Right kidney (tissue), 9 donors: ENCODE results near the gene MRPL40.

Source experiments
- DNase-seq: peaks from one replicate; pipeline ENCODE4 v3.0.0-alpha.2; 2016
- long read RNA-seq, 8 donors: transcript quantifications; one replicate each; lab custom pipeline, GENCODE V29; 2026

MRPL40 gene
- long read RNA-seq, donor 1, transcript MRPL40-202 (4 exons, 954 nt) = minor isoform, 6 of 66 reads
- long read RNA-seq, donor 1, transcript MRPL40-201 (4 exons, 1,387 nt) = major isoform, 59 of 66 reads
- long read RNA-seq, donor 1, partial matches to known transcripts = 0 of 66 reads
- long read RNA-seq, donor 1, other reads (novel, unspliced or antisense) = 0 of 66 reads
- long read RNA-seq, donor 2, transcript MRPL40-201 (4 exons, 1,387 nt) = major isoform, 43 of 45 reads
- long read RNA-seq, donor 2, partial matches to known transcripts = 0 of 45 reads
- long read RNA-seq, donor 2, other reads (novel, unspliced or antisense) = 0 of 45 reads
- long read RNA-seq, donor 3, transcript MRPL40-201 (4 exons, 1,387 nt) = major isoform, 19 of 20 reads
- long read RNA-seq, donor 3, partial matches to known transcripts = 0 of 20 reads
- long read RNA-seq, donor 3, other reads (novel, unspliced or antisense) = 0 of 20 reads
- long read RNA-seq, donor 4, transcript MRPL40-201 (4 exons, 1,387 nt) = major isoform, 39 of 42 reads
- long read RNA-seq, donor 4, partial matches to known transcripts = 0 of 42 reads
- long read RNA-seq, donor 4, other reads (novel, unspliced or antisense) = 0 of 42 reads
- long read RNA-seq, donor 5, transcript MRPL40-201 (4 exons, 1,387 nt) = major isoform, 49 of 52 reads
- long read RNA-seq, donor 5, partial matches to known transcripts = 0 of 52 reads
- long read RNA-seq, donor 5, other reads (novel, unspliced or antisense) = 0 of 52 reads
- long read RNA-seq, donor 6, transcript MRPL40-201 (4 exons, 1,387 nt) = major isoform, 47 of 109 reads
- long read RNA-seq, donor 6, partial matches to known transcripts = 34 of 109 reads
- long read RNA-seq, donor 6, other reads (novel, unspliced or antisense) = 23 of 109 reads
- long read RNA-seq, donor 7, transcript MRPL40-201 (4 exons, 1,387 nt) = major isoform, 59 of 65 reads
- long read RNA-seq, donor 7, partial matches to known transcripts = 0 of 65 reads
- long read RNA-seq, donor 7, other reads (novel, unspliced or antisense) = 0 of 65 reads
- long read RNA-seq, donor 8, transcript MRPL40-201 (4 exons, 1,387 nt) = major isoform, 40 of 43 reads
- long read RNA-seq, donor 8, partial matches to known transcripts = 0 of 43 reads
- long read RNA-seq, donor 8, other reads (novel, unspliced or antisense) = 0 of 43 reads

DNA sequence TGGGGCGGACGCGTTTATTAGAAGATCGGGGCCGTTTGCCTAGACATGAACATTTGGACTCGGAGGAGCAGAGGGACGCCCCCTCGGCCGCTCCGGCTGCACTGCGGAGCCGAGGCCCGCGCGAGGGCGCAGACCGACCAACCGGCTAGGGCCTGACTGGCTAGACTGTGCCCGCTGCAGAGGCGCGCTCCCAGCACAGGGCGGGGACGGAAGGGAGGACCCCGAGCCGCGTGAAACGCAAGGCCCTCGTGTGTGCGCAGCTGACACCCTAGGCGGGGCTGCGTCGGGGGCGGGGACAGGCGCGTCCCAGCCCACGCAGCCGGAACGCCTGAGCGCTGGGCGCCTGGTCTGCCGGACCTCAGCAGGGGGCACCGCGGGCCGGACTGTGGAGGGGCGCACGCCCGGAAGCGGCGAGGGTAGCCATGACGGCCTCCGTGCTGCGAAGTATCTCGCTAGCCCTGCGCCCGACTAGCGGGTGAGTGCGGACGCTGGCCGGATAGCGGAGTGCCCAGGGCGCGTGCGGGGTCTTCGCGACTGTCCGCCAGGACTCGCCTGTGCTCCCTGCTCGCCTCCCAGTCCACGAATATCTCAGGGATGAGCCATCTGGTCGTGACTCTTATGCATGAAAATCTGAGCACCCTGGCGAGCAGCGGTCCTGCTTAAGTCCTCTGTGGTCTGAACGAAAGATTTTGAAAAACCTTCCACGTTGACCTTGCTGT is at the start of gene MRPL40:
Gene MRPL40, plus strand, starts transcription at position 413 of the 719 bp plus-strand sequence. Its CDS starts 10 bp downstream, at position 423.
- peak; percentile 96 for DNase-seq

DNA sequence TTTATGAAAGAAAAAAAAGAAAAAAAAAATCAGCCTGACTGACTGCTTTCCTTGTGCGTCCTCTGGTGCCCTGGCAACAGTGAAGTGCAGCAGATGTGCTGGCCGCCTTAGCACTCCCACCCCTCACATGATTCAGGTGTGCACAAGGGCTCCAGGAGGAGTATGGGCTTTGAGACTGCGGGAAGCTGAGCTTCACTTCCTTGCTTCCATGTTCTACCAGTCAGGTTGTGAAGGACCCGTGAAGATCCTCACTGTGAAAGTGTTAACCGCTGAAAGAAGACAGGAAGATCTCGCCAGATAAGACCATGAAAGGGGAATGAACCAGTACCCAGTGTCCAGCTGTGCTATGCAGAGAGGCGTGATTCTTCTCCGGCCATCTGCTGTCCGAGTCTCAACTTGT is 49.1 kb upstream of the MRPL40 start:
- no peak for DNase-seq

DNA sequence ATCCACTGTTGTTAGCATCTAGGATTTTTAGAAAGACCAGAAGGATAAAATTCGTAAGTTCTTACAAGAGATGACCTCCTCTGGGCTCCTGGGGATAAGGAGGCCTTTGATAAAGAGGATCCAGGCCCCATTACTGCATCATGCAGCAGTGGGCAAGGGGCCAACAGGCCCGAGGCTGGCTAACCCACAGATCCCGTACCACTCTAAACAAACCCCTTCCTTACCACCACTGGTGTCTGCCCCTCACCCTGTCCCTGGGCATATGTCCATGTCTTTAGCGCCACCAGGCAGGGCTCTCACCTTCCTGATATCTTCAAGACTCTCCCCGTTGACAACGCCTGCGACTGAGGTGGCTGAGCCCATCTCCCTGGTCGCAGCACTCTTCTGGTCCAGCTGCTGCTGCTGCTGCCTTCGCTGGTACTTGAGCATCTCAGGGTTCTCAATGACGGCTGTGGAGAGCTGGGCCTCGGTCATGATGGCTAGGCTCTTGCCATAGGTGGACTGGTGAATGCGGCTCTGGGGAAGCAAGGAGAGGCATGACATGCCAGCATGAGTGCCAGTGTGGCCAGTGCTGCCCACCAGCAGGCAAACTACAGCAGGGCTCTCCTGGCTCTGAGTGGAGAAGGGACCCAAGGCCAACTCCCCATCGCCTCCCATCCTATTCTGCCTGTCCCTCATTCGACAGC is 47.0 kb upstream of the MRPL40 start:
- DNase-seq = no peak

- no peak for DNase-seq
These were observed 46.1 kb upstream of the MRPL40 start for GRCh38 chr22:19386248-19386647.

DNA sequence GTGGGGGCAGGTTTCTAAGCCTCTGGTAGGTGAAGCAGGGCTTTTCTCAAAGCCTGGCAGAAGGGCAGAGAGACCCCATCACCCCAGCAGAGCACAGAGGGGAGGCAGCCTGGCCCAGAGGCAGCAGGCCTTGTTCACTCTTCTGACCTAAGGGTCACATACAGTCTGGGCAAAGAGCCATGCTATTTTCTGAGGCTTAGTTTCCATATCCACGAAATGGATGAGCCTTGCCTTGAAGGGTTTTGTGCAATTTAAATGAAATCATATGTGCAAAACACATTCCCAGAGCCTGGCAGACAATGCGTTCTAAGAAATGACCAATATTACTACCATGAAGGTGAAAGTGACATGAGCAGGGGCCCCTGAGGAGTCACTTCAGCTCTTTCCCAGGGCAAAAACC is 45.3 kb upstream of the MRPL40 start:
- DNase-seq = no peak

DNA sequence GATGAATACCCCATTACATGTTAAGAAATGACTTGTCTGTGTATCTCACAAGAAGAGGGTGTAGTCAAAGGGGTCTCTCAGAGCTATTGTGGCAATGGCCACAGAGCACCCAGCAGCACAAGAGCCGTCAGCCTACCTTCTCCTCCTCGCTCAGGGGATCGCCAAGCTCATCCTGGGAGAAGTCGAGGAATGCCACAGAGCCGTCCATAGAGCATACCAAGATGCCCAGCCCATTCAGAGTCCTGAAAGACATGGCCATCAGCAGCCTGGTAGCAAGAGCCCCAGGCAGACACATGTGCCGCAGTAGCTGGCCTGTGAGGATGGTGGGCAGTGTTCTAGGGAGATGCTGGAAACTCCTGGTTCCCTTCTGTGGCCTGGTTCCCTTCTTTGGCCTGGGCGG is 44.8 kb upstream of the MRPL40 start:
- no peak for DNase-seq

DNA sequence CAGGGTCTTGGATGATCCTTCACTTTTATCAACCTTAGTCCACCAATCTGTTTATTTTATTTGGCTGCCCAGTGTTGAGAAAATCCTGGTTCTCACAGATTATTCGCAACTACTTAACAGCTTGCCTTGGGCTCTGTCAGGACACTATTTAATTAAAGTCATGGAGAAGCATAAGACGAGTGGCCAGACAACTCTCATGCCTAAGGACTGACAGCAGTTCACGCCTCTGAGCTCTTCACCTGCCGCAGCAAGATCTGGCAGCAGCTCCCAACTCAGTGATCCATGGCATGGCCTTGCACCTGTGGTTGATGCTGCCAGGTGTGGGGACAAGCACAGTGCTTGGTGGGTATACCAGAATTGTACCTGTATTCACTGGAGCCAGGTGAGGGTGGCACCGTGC is 38.6 kb upstream of the MRPL40 start:
- DNase-seq = no peak

DNA sequence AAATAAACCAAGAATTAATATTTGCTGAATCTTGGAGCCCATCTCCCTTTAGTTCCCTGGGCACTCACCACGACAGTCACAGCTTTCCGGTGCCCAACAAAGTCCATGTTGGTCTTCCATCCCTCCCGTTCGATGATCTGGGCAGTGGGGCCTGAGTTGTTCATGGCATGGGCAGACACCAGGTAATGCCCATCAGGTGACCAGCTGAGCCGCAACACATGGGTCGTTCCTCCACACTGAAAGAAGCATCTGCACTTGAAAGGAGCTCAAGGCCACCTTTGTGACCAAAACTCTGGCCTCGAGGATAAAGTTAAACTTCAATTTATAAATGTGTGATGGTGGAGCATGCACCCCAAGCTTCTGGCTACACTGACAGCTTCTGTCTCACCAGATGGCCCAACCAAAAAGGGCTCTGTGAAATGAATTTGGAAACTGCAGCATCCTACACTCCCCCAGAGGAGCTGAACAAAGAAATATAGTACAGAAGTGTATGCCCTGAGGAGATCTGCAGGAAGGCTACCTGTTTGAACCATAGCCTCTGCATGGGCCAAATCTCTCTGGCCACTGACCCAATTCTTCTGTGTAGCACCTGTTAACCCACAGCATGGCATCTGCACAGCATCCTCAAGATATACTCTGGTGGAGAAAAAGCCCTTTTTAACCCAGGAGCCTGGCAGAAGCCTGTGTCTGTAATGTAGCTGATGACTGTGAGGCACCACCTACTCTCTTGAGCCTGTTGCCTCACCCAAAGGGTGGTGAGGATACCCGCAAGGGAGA is 37.9 kb upstream of the MRPL40 start:
- no peak for DNase-seq

DNA sequence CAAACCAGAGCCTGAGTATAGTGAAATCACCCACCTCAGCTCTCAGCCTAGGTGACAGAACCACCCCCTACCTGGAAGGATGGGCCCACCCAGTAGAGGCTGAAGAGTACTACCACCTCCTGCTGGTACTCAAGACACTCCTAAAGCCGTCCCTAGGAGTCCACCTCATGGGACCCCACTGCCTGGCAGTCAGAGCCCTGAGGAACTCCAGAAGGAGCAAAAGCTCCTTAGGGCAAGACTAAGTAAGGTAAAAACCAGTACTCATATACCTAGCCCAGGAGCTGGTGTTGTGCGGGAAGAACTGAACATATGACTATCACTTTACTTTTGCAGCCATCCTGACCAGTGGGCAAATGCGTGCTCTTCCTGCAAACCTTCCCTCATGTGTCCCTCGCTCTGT is 37.1 kb upstream of the MRPL40 start:
- no peak for DNase-seq

GRCh38 chr22:19396561-19396933 is 35.8 kb upstream of the MRPL40 start:
- no peak for DNase-seq

GRCh38 chr22:19396934-19397733 is 35.2 kb upstream of the MRPL40 start:
- no peak for DNase-seq

- no peak for DNase-seq
These were observed 34.6 kb upstream of the MRPL40 start for GRCh38 chr22:19397734-19398104.

DNA sequence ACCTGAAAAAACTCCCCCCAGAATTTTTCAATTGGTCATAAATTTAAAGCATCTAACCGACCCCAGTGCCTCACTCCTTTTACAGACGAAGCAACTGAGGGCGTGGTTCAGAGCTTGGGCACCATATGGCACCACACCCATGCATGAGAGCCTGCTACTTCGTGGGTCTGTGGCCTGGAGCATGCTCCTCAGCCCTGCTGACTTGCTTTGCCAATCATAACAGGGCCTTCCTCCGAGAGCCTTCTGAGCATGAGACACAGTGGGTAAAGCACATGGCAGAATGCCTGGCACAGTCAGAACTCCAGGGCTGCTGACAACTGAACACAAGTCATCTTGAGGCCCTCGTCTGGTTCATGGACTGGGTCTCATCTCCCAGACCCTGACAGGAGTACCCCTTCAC is 34.1 kb upstream of the MRPL40 start:
- no peak for DNase-seq

- no peak for DNase-seq
These were observed 33.7 kb upstream of the MRPL40 start for GRCh38 chr22:19398652-19399051.

DNA sequence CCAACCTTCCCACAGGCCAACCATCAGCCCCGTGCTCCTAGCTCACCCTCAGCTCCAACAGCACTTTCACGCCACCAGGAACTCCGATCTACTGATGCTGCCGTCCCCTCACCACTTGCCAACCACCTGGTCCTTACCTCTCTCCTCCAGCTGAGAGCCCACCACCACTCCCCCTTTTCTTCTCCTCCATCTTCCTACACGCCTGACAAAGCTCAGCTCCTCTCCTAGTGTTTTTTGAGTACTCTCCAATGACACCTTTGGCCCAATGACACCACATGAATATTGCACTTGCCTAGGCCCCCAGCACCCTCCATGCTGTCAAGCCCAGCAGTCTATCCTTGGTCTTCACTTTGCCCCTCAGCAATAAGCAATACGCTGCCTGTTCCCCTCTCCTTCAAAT is 31.5 kb upstream of the MRPL40 start:
- no peak for DNase-seq

GRCh38 chr22:19401483-19401882 is 30.9 kb upstream of the MRPL40 start:
- no peak for DNase-seq

DNA sequence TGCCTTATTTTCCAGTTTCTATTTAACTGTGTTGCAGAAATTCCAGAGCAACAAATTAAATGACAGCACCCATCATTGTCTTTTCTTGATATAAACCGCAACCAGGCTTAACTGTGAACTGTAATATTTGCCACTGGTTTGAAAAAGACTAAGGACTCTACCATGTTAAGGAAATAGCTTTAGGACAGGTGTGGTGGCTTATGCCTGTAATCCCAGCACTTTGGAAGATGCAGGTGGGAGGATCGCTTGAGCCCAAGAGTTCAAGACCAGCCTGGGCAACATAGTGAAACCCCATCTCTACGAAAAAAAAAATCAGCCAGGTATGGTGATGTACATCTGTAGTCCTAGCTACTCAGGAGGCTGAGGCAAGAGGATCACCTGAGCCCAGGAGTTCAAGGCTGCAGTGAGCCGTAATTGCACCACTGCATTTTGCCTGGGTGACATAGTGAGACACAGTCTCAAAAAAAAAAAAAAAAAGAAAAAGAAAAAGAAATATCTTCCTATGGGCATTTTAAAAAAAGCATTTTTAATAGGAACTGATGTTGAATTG is 29.6 kb upstream of the MRPL40 start:
- no peak for DNase-seq

GRCh38 chr22:19404676-19405075 is 27.7 kb upstream of the MRPL40 start:
- DNase-seq = no peak

DNA sequence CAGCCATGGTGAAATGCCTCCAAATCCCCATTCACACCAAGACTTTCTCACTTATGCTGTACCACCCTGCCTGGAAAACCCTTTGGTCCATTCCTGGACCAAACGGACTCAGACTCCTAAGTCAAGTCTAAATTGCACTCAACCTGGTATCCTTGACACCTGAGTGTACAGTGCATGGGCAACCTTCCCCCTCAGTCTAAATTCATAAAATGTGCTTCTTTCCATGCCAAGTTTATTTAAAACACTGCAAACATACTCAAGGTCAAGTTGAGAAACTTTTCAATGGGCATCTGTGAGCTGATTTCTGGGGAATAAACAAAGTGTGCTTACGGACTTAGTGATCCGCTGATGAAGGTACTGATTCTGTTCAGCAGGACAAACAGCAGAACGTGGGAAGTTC is 27.2 kb upstream of the MRPL40 start:
- no peak for DNase-seq

DNA sequence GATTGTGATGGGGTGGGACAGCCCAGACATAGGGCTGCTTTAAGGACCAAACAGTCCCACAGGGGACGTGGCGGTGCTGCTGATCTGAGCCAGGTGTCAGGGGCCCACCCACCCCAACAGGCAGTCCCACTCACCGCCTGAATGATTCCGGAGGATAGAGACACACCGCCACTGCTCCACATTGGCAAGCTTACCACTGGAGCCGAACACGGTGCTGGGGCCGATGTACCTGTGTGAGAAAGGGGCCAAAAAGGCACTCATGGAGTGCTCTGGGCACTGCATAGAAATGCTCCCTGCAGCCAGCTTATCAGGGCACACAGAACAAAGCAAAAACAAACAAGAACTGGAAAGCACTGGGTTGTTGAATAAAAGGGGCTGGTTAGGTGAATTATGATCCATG is 26.7 kb upstream of the MRPL40 start:
- no peak for DNase-seq
